Thoracic aorta (tissue), 2 donors: ENCODE results near the gene CREB3L2. TPM values are rescaled to one million over a fixed set of nuclear protein-coding genes. Genes with fewer than 3 reads are reported as not detected.

Source experiments
- ATAC-seq: fragments of 150-250 bp; one replicate; pipeline ENCODE4 v1.8.0; 2017; ENCODE audit warnings: low read depth; ENCODE audit not compliant: insufficient number of reproducible peaks, low FRiP score
- DNase-seq: peaks from one replicate; pipeline ENCODE4 v3.0.0-alpha.2; 2020; ENCODE audit warnings: low spot score
- H3K27ac ChIP-seq, 2 donors: fragments of 200-600 bp; sonication (generic); 1 replicate in 1 of 2; 2 replicates in 1 of 2; pipeline ENCODE4 v1.5.1; 2016; ENCODE audit warnings: mild to moderate bottlenecking in 2 of 2, moderate library complexity in 2 of 2
- H3K27me3 ChIP-seq: fragments of 200-600 bp; sonication (generic); replicated peaks from 2 replicates; pipeline ENCODE4 v1.6.0; 2016; ENCODE audit warnings: mild to moderate bottlenecking; ENCODE audit not compliant: insufficient read depth
- H3K36me3 ChIP-seq: fragments of 200-600 bp; sonication (generic); one replicate; pipeline ENCODE4 v1.5.1; 2016
- H3K4me1 ChIP-seq, 2 donors: fragments of 200-600 bp; sonication (generic); 1 replicate in 1 of 2; 2 replicates in 1 of 2; pipeline versions ENCODE4 v1.5.1 to v1.6.0; 2016; ENCODE audit warnings: low read depth in 2 of 2, mild to moderate bottlenecking in 1 of 2; ENCODE audit not compliant: control insufficient read depth in 1 of 2
- H3K4me3 ChIP-seq: fragments of 200-600 bp; sonication (generic); 2 replicates; pipeline ENCODE4 v1.5.1; 2016; ENCODE audit warnings: mild to moderate bottlenecking
- H3K9me3 ChIP-seq: fragments of 200-600 bp; sonication (generic); 2 replicates; pipeline ENCODE4 v1.5.1; 2016
- total RNA-seq, 2 donors: library from RNA; depleted of rRNA; stranded (reverse); fragments of >200 nt; gene quantifications; one replicate each; pipeline versions ENCODE4 v1.1.0 to v1.2.3, GENCODE V29; 2016
- TF ChIP-seq, protein P1 (sequence below): fragments of 200-600 bp; sonication (generic); IDR thresholded peaks from one replicate; pipeline ENCODE4 v1.5.1; 2019; ENCODE audit warnings: antibody characterized with exemption

Gene CREB3L2
- total RNA-seq, 2 donors from 2014 or later: 85.3 to 96.7 TPM

- TF ChIP-seq, protein P1, sequence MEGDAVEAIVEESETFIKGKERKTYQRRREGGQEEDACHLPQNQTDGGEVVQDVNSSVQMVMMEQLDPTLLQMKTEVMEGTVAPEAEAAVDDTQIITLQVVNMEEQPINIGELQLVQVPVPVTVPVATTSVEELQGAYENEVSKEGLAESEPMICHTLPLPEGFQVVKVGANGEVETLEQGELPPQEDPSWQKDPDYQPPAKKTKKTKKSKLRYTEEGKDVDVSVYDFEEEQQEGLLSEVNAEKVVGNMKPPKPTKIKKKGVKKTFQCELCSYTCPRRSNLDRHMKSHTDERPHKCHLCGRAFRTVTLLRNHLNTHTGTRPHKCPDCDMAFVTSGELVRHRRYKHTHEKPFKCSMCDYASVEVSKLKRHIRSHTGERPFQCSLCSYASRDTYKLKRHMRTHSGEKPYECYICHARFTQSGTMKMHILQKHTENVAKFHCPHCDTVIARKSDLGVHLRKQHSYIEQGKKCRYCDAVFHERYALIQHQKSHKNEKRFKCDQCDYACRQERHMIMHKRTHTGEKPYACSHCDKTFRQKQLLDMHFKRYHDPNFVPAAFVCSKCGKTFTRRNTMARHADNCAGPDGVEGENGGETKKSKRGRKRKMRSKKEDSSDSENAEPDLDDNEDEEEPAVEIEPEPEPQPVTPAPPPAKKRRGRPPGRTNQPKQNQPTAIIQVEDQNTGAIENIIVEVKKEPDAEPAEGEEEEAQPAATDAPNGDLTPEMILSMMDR: no peak
- H3K4me3 ChIP-seq: no peak overlapping the region
- H3K9me3 ChIP-seq: no peaks in the 10 kb centered on the region
- DNase-seq (no peak), ATAC-seq (no peak)
- H3K27ac ChIP-seq: peak overlapping the region; percentile 96
- no peaks in the 10 kb centered on the region for H3K36me3 ChIP-seq
- H3K4me1 ChIP-seq: peaks cover 72 to 98% of the 10 kb centered on the region in 2 donors
- H3K27me3 ChIP-seq: no peaks in the 10 kb centered on the region
Observed at GRCh38 chr7:137987968-137988367, 13.9 kb downstream of the CREB3L2 start.

GRCh38 chr7:137987563-137987962 is 14.3 kb downstream of the CREB3L2 start:
- ATAC-seq: no peak
- Histone ChIP-seq H3K9me3 (no peaks in the 10 kb centered on the region), H3K4me3 (peak overlapping the region; percentile 6), H3K36me3 (no peaks in the 10 kb centered on the region), H3K27ac (peak overlapping the region; percentile 96), H3K27me3 (no peaks in the 10 kb centered on the region), H3K4me1 (peaks cover 69 to 98% of the 10 kb centered on the region in 2 donors)
- DNase-seq: no peak
- TF ChIP-seq, protein P1: no peak

GRCh38 chr7:137987018-137987349 is 14.9 kb downstream of the CREB3L2 start:
- DNase-seq (no peak), ATAC-seq (no peak)
- Histone ChIP-seq H3K27me3 (no peaks in the 10 kb centered on the region), H3K9me3 (no peaks in the 10 kb centered on the region), H3K4me1 (peaks cover 63 to 98% of the 10 kb centered on the region in 2 donors), H3K4me3 (peak overlapping the region; percentile 6), H3K27ac (peak overlapping the region; percentile 96), H3K36me3 (no peaks in the 10 kb centered on the region)
- TF ChIP-seq, protein P1: no peak

GRCh38 chr7:137986252-137987017 is 15.5 kb downstream of the CREB3L2 start:
- no peaks in the 10 kb centered on the region for H3K27me3 ChIP-seq
- H3K9me3 ChIP-seq: no peaks in the 10 kb centered on the region
- DNase-seq (no peak), ATAC-seq (no peak)
- peak overlapping the region; percentile 6 for H3K4me3 ChIP-seq
- TF ChIP-seq, protein P1: no peak
- peak overlapping the region; percentile 96 for H3K27ac ChIP-seq
- H3K4me1 ChIP-seq: peaks cover 69 to 98% of the 10 kb centered on the region in 2 donors
- H3K36me3 ChIP-seq: no peaks in the 10 kb centered on the region

DNA sequence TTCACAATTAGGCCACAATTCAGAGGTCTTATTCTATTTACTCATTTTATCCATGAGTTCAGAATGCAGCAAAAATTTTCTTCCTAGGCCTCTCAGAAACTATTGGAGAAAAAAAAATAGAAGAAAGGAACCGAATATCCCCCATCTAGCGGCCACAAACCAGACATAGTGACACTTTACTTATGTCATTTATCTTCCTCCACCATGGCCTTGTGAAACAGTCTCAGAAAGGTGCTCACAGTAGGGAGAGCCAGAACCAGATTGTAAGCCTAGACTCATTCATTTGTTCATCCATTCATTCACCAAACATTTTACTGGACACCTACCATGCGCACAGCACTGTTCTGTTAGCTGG is 16.0 kb downstream of the CREB3L2 start:
- Histone ChIP-seq H3K9me3 (no peaks in the 10 kb centered on the region), H3K27ac (peak overlapping the region; percentile 96), H3K36me3 (no peaks in the 10 kb centered on the region), H3K4me1 (peaks cover 70 to 98% of the 10 kb centered on the region in 2 donors), H3K27me3 (no peaks in the 10 kb centered on the region), H3K4me3 (no peak overlapping the region)
- DNase-seq: no peak
- no peak for ATAC-seq
- TF ChIP-seq, protein P1: no peak
